Stimulated activated CD8-positive, alpha-beta memory T cell treated with anti-CD3 and anti-CD28 coated beads, Interleukin-15, amount 100 ng/mL, for 1 hour (primary cell): ENCODE data around the gene BMP2K.

Experiments used
- DNase-seq: peaks from one replicate; pipeline ENCODE4 v3.0.0-alpha.2; 2020; ENCODE audit warnings: low read depth

The BMP2K gene

DNA sequence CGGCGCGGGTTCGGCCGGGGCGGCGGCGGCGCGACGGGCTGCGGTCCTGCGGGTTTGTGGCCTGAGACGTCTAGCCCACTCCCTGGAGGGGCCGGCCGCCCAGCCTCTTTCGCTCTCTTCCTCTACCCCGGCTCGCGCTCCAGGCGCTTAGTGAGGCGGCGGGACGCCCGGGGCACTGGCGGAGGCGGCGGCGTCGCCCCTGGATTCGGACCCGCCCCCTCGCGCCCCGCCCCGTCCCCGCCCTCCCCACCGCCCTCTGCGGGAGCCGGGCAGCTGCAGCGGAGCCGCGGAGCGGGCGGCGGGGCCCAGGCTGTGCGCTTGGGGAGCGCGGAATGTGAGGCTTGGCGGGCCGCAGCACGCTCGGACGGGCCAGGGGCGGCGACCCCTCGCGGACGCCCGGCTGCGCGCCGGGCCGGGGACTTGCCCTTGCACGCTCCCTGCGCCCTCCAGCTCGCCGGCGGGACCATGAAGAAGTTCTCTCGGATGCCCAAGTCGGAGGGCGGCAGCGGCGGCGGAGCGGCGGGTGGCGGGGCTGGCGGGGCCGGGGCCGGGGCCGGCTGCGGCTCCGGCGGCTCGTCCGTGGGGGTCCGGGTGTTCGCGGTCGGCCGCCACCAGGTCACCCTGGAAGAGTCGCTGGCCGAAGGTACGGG, at the start of gene BMP2K:
Gene BMP2K, plus strand, starts transcription at position 272 of the 650 bp plus-strand sequence. Its CDS starts 194 bp downstream, at position 466.
- peak; percentile 50 for DNase-seq

DNA sequence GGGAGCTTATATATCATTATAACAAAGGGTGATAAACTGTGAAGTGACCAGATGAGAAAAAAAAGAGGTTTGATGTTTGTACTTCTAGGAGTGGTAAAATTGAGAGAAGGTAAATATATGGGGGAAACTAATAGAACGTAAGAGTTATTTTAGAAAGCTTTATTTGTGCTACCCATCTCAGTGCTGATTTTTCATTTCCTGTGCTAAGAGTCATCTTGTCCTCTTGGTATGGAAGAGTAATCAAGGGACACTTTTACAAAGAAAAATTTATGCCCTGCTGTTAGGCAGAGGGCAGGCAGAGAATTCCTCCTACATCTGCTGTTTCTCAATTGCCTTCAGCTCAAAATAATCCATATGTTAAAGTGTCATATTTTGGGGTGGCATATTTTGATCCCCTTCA, 49.6 kb upstream of the BMP2K start:
- no peak for DNase-seq

DNA sequence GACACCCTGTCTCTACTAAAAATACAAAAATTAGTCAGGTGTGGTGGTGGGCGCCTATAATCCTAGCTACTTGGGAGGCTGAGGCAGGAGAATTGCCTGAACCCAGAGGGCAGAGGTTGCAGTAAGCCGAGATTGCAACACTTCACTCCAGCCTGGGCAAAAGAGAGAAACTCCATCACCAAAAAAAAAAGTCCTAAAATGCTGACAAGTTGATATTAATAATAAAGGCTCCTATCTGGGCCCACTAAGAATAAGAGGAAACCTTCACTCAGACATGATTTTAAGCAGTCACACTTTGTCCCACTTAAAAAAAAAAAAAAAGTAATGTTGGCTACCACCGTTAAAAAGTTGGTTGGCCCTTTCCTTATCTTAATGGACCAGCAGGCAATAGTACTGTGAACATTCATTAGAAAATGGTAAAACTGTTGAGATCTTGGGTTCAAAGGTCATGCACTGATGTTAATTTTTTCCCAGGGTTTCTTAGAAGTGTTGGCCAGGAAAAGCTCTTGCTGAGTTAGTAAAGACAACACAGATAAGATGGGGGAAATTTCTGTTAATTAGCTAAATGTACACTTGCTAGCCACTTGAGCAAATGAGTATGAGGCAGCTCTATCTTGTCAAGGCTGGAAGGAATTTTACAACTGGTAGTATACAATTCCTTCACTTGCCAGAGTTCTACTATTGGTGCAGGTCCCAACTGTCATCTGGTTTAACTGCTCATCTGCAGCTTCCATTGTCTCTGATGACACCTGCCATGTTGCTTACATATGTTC, 43.6 kb upstream of the BMP2K start:
- no peak for DNase-seq

DNA sequence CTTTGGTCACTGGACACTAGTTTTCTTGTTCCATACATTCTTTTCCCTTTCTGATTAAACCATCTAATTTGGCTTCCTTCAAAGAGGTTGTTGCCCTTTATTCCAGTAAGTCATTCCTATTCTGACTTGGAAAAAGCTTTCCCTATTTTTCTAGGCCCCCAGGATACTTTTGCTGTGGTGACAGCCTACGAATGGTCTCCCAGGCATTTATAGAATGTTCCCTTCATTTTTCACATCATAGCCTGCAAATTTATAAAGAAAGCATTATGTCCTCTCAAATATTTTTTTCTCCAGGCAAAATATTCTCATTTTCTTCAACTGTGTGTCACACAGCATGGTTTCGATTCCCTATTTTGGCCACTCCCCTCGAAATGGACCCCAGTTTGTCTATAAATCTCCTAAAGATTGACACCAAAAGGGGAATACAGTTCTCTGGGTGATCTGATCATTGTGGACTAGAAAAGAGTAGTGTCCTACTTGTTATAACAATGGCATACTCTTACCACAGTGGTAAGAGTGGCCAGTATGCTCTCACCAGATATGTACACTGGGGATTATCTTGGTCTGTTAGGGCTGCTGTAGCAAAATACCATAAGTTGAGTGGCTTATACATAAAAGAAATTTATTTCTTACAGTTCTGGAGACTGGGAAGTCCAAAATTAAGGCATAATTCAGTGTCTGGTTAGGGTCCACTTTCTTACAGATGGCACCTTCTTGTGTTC, 41.5 kb upstream of the BMP2K start:
- DNase-seq = no peak

DNA sequence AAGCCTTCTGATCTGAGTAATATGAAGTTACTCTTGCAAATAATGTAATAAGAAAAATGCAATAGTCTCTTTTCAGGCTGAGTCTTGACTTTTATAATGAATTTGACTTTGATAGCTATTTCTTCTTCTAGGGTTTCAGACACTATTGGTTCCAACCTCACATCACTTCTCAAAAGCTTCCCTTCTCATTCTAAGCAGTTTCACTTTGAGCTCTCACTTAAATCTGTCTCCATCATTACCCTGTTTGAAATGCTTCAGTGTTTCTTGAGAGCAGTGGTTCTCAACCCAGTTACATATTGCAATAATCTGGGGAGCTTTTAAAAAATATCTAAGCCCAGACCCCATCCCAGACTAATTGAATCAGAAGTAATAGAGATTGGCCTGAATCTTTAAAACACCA, 40.5 kb upstream of the BMP2K start:
- no peak for DNase-seq

DNA sequence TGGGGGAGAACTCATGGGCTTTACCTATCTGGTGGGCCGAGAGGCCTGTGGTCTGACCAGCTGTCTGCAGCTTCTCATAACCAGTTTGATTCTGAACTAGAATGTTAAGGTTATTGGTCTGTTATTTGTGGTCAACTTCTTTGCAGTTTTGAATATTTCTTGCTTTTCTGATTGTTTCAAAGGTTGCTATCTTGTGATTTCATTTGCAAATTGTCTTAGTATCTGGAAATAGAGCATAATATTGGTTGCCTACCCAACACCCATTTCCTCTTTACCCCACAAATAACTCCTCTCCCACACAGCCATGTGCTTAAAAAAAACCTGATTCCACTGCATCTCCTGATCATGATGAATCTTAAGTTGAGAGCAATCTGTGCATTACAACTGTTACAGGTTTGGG, 39.1 kb upstream of the BMP2K start:
- DNase-seq = no peak

DNA sequence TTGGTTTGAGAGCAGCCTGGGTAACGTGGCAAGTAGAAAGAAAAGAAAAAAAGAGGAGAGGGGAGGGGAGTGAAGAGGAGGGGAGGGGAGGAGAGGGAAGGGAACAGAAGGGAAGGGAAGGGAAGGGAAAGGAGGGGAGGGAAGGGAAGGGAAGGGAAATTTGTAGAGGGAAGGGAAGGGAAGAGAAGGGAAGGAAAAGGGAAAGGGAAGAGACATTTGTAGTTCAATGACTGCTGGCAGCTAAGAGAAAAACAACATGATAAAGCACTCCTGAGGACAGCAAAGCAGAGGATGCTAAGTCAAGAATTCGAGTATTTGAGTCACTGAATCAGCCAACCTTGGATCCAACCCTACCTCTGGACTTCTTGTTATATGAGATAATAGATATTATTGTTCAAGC, 38.2 kb upstream of the BMP2K start:
- no peak for DNase-seq

DNA sequence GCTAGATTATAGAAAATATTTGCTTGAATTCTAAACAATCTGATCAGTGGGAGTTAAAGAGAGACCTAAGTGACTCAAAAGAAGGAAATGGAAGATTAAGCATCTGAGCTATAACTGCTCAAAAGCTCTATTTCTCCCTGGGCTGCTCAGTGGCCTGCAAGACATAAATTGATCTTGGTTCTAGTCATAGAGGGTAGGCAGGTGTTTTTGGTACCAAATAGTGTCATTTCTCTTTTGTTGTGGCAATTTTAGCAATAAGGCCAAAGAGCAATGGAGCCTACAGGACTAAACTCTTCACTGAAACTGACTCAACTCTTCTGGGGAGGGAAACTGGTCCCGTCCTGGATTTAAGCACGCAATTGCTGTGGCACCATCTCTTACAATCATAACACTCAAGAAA, 33.9 kb upstream of the BMP2K start:
- DNase-seq = no peak

DNA sequence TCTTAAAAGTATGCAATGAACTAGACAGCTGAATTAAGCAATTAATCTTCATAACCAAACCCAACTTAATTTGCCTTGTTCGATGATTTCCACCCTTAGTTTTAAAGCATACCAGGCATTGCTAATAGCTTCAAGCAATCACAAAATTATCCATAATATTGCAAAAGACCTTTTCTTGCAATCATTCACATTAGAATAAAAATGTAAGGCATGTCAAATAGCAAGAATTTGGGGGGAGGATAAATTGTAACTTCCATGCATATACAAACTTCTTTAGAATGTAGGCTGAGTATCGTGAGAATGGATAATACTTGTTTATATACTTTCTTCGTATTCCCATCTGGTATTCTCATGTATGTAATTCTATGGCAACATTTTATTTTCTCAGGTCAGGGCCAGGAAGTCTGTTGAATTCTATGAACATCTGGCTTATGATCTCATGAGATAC, 28.7 kb upstream of the BMP2K start:
- DNase-seq = no peak

DNA sequence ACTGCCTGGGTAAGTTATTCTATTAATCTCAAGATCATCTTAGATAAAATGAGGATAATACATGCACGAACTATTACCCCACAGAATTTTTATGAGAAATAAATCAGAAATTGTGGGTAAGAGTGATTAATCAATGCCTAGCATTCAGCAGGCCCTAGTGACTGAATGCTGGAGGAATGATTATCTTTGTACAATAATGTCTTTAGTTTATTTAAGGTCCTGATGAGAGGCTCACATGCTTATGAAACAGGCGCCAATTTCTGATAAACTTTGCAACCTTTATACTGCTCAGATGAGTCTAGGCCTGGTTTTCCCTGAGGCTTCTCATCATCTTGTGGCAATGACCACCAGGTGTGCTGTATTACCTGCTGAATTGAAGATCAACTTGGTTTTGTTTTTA, 27.8 kb upstream of the BMP2K start:
- DNase-seq = no peak

DNA sequence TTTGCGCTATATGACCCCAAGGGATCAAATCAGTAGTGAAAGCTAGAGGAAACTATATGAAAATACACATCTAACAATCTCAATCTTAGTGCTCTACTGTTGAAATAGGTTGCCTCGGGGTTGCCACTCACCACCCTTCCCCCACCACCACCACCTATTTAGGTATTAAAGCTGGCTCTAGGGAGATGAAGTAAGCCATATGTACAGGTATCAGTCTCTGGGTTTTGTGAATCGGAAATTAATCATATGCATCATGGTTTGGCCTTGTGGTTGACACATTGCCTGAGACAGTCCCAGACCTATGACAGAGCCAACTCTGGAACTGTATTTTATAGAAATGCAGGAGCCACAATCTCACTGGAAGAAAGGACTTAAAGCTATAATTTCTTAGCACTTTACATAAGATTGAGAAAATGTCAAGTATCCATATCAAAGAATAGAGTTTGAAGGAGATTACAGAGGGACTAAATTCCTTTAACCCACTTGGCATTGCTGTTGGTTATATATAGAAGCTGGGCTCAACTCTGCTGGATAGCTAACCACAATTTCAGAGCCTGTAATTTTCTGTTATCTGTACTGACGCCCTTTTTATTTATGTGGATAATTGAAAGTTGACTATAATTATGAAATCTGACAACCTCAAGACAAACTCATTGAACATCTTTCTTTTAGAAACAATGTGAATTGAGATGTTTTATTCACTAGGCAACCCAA, 26.7 kb upstream of the BMP2K start:
- no peak for DNase-seq

DNA sequence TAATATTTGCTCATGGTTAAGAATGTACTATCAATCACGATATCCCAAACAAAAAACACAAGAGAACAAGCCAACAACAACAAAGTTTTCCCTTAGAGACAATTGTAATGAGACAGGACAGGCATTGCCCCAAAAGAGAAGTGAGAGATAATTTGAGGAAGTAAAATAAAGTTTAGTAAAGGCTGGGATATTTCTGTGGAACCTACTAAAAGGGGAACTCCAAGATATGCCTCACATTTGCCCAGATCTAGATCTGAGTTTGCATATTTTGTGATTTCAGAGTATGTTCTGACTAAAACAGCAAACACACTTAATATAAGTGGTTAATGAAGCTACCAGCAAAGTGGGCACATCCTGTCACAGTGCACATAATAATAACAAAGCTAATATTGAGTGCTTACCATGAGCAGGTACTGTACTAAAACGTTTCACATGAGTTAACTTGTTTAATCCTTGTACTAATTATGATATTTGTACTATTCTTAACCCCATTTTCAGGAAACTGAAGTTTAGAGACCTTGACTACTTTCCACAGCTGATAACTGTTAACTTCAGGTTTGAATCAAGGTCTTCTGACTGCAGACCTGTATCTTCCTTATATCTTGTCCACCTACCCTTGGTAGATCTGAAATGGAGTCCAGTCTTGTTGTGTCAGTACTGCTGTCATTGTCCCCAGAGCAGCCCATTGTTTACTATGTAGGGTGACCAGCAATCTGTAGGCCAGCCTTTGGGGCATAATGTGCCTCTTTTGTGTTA, 26.0 kb upstream of the BMP2K start:
- DNase-seq = no peak

DNA sequence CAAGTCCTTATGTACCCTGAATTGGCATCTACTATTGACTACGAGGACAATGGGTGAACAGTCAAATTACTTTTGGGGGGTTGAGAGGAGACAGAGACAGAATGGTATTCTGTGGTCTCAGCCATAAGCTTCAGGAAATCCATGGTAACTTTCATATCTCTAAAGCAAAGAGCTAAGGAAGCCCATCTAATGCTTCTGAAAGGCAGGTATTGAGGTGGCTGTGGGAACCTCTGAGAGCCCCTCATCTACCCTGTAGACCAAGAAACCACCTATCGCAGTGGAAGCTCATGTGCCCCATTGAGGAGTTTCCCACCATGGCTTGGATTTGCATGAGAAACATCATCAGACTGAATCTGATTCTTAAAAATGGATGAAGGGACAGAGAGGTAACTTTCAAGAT, 23.1 kb upstream of the BMP2K start:
- no peak for DNase-seq

DNA sequence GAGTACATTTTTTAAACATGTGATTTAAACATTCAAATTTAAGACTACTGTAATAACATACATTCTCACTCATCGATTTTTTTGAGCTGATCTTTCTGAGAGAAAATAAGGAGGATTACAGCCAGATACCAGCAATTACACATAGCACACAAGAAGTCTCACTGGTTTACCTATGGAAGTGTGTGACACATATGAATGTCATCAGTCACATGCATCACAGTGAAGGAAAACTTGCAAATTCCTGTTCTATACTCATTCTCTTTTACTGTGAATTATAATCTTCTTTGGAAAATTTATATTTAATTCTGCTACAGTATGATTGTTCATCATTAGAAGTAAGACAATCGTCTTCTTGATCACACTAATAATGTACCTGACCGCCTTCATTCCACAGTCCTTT, 21.3 kb upstream of the BMP2K start:
- DNase-seq = no peak

DNA sequence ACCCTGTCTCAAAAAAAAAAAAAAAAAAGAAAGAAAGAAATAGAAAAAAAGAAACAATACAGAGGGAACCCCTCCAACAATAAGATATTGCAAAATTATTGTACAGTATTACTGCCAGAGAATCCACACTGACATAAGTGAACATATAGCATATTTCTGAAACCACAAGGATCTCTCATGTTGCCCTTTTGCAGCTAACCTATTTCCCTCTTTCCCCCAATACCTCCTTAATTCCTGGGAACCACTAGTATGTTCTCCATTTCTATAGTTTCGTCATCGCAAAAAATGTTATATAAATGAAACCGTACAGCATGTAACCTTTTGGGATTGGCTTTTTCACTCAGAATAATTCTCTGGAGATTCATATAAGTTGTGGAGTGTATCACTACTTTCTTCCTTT, 20.0 kb upstream of the BMP2K start:
- no peak for DNase-seq

DNA sequence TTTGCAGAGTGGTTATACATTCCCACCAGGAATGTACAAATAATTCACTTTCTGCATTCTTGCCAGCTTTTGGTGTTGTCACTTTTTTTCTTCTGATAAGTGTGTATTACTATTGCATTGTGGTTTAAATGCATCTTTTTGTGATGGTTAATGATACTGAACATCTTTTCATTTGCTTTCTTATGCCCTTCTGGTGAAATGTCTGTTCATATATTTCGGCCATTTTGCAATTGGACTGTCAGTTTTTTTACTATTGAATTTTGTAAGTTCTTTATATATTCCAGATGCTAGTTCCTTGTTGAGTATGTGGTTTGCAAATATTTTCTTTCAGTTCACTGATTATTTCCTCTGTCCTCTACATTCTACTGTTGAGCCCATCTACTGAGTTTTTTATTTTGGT, 19.4 kb upstream of the BMP2K start:
- DNase-seq = no peak

DNA sequence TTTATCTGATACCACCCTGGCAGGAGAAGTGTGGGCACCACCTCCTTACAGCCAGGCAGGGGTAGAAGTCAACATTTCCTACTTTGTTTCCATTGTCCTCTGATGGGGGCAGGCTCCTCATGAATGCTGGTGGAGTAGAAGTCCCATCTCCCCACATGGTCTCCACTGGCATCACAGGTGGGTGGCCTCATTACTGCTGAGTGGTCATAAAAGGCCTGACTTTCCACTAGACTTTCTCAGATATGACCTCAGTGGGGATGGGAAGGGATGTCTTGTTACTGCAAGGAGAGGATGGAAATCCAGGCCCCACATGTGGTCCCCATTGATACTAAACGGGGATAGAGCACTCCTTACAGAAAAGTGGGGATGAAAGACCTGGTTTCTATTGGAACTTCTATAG, 18.6 kb upstream of the BMP2K start:
- no peak for DNase-seq

DNA sequence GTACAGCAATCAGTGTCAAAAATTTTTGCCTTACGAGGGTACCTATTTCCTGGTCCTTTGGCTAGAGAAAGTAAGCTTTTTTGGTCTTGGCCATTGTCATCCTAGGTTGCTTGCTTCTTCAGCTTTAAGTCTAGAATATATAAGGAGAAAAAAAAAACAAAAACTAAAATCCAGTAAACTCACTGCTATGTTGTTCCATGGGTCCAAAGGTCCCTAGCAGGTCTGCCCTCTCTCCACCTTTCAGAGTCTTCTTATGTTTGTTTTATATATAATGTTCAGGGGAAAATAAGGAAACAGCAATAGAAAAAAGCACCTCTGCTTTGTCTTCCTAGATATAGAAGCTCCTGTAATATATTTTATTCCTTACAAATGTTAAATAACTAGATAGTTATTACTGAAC, 18.1 kb upstream of the BMP2K start:
- DNase-seq = no peak

DNA sequence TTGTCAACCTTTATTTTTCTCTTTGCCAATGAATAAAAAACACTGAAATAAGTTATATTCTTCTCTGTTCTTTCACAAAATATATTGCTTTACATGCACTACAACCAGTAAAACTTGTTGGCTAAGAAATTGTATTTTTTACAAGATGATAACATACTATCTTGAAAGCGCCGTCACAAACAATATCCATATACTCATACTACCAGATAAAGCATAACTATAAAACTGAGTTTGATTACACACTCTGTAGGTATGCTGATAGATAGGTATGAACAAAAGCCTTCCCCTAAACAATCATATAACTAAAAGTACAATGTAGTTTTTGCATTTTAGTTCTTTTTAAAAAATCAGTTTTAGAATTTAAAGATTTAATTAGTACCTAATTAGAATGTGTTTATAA, 13.6 kb upstream of the BMP2K start:
- no peak for DNase-seq

DNA sequence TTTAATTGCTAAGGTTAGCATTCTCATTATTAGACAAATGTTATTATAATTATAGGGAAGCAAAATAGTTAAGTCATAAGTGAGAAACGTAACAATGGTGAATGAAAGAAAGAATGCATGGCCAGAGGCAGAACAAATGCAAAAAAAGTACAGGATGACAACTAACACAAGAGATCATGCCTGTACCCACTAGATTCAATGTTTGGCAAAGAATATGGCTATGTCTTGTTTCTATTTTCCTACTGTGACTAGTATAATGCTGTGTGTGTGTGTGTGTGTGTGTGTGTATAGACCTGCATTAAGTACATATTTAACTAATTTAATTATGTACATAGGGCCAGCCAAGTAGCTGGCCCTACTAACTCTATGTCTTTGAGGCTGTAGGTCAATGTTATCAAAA, 12.9 kb upstream of the BMP2K start:
- DNase-seq = no peak

DNA sequence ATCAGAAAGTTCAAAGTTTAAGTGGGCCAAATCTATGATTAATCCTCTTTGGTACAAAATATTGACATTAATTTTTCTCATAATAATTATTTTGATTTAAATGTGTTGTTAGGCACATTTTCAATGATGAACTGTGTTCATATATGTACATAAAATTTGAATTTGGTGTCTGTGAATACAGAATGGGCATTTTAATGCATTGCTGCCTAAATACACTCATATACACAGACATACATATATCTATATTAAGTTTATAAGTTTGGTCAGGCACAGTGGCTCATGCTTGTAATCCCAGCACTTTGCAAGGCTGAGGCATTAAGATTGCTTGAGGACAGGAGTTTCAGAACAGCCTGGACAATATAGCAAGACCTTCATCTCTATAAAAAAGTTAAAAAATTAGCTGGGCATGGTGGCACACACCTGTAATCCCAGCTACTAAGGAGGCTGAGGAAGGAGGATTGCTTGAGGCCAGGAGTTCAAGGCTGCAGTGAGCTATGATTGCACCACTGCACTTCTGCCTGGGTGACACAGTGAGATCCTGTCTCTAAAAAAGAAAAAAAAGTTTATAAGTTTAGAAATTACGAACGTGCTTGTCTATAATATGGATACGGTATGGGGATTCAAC, 12.3 kb upstream of the BMP2K start:
- DNase-seq = no peak
